Sigmoid colon (tissue), 7 donors: ENCODE results near the gene PRR12. TPM values are rescaled to one million over a fixed set of nuclear protein-coding genes. Genes with fewer than 3 reads are reported as not detected.

Source experiments
- DNase-seq: peaks from one replicate; pipeline ENCODE4 v3.0.0-alpha.2; 2019
- H3K27ac ChIP-seq, 4 donors: fragments of 200-600 bp; sonication (generic); one replicate each; pipeline ENCODE4 v1.5.1; 2016 to 2019; ENCODE audit warnings: mild to moderate bottlenecking in 1 of 4
- H3K27me3 ChIP-seq, 3 donors: fragments of 200-600 bp; sonication (generic); one replicate each; pipeline ENCODE4 v1.5.1; 2019; ENCODE audit warnings: mild to moderate bottlenecking in 1 of 3
- H3K36me3 ChIP-seq, 4 donors: fragments of 200-600 bp; sonication (generic); one replicate each; pipeline ENCODE4 v1.5.1; 2016 to 2019
- H3K4me1 ChIP-seq, 4 donors: fragments of 200-600 bp; sonication (generic); one replicate each; pipeline ENCODE4 v1.5.1; 2017 to 2019
- H3K4me3 ChIP-seq, 4 donors: fragments of 200-600 bp; sonication (generic); one replicate each; pipeline ENCODE4 v1.5.1; 2017 to 2019; ENCODE audit warnings: mild to moderate bottlenecking in 2 of 4, moderate library complexity in 1 of 4
- H3K9me3 ChIP-seq, 4 donors: fragments of 200-600 bp in 3 of 4; sonication (generic) in 3 of 4; one replicate each; pipeline versions ENCODE4 v1.5.1 to v1.6.1; 2013 to 2019
- CTCF ChIP-seq, 4 experiments: fragments of 450-650 bp in 3 of 4; fragments of 200-600 bp in 1 of 4; IDR thresholded peaks; one replicate each; pipeline ENCODE4 v1.5.1; 2016 to 2019; ENCODE audit warnings: antibody characterized with exemption in 4 of 4, mild to moderate bottlenecking in 3 of 4, moderate library complexity in 2 of 4
- EP300 ChIP-seq, 4 donors: sonication (generic); formaldehyde crosslinking; IDR thresholded peaks; one replicate each; pipeline ENCODE4 v1.6.1; 2017; ENCODE audit warnings: antibody characterized with exemption in 4 of 4
- POLR2A ChIP-seq, 2 donors: fragments of 450-650 bp; IDR thresholded peaks; one replicate each; pipeline ENCODE4 v1.6.1; 2016; ENCODE audit warnings: antibody characterized with exemption in 2 of 2, mild to moderate bottlenecking in 2 of 2, moderate library complexity in 2 of 2
- POLR2AphosphoS5 ChIP-seq, 4 donors: sonication (generic); formaldehyde crosslinking; IDR thresholded peaks; one replicate each; pipeline ENCODE4 v1.6.1; 2017; ENCODE audit warnings: antibody characterized with exemption in 4 of 4
- WGBS, 2 donors: extraction: QIAGEN DNeasy Blood & Tissue Kit; methylation state at CpG; one replicate each; pipeline ENCODE4 v1.1.7; 2013; 5-methylcytosine and 5-hydroxymethylcytosine counted together
- intact Hi-C: fragments of 100-400 bp; cut with DNase I; formaldehyde crosslinking; loops from one replicate; pipeline ENCODE4 v1.15.1; 2023
- polyA plus RNA-seq, 3 donors: library from polyadenylated mRNA; stranded (reverse); fragments of 200-250 nt; gene quantifications; one replicate each; pipeline ENCODE4 v1.2.3, GENCODE V29; 2013
- total RNA-seq, 4 donors: library from RNA; depleted of rRNA; stranded (reverse); fragments of >200 nt; gene quantifications; one replicate each; pipeline ENCODE4 v1.1.0, GENCODE V29; 2016
- donor health status: healthy with polysubstance abuse.
- donor health status: Bipolar disorder and iron deficiency.
- donor health status: healthy.

Gene PRR12
- total and polyA plus RNA-seq, 7 donors, result 3.0 to 20.4 (median 5.7) TPM

GRCh38 chr19:49636233-49636932 lies 45.4 kb downstream of the PRR12 start:
- Histone ChIP-seq H3K4me1 (peaks cover 0 to 50% (median 39%) of the 10 kb centered on the region in 4 donors), H3K4me3 (no peak overlapping the region), H3K27ac (peak overlapping the region; percentile 19 to 100 (median 27)), H3K9me3 (no peaks in the 10 kb centered on the region), H3K27me3 (no peaks in the 10 kb centered on the region), H3K36me3 (peaks cover 0 to 22% (median 11%) of the 10 kb centered on the region in 4 donors)
- DNase-seq, result no peak
- 81 to 87% methylated on average over 30 of the region's 30 CpGs for WGBS, 2 donors
- no peak for TF ChIP-seq EP300 (IDR thresholded peaks at IDR 0.05)
- no peak for TF ChIP-seq POLR2A (IDR thresholded peaks at IDR 0.05)
- TF ChIP-seq CTCF (IDR thresholded peaks at IDR 0.05), result no peak
- no peak for TF ChIP-seq POLR2AphosphoS5 (IDR thresholded peaks at IDR 0.05)
- intact Hi-C loops, result no loop called here

GRCh38 chr19:49637821-49638738 lies 47.1 kb downstream of the PRR12 start:
- H3K4me1 ChIP-seq, result peaks cover 0 to 55% (median 45%) of the 10 kb centered on the region in 4 donors
- H3K36me3 ChIP-seq, result peaks cover 0 to 22% (median 11%) of the 10 kb centered on the region in 4 donors
- WGBS, 2 donors, result 4 to 13% methylated on average over 19 of the region's 19 CpGs
- DNase-seq, result peak; percentile 96
- peak overlapping the region; percentile 97 to 100 (median 99) for H3K27ac ChIP-seq
- H3K4me3 ChIP-seq, result peak overlapping the region; percentile 80 to 95 (median 84)
- intact Hi-C loops, result no loop called here
- H3K27me3 ChIP-seq, result no peaks in the 10 kb centered on the region
- no peaks in the 10 kb centered on the region for H3K9me3 ChIP-seq
- TF ChIP-seq POLR2AphosphoS5 (IDR thresholded peaks at IDR 0.05), result peak; percentile 36 to 67 (median 62)
- TF ChIP-seq POLR2A (IDR thresholded peaks at IDR 0.05), result peak in 1 of 2 donors; percentile 49
- no peak for TF ChIP-seq CTCF (IDR thresholded peaks at IDR 0.05)

- DNase-seq, result peak; percentile 79
- 2 to 4% methylated on average over 31 of the region's 31 CpGs for WGBS, 2 donors
- no peak for TF ChIP-seq CTCF (IDR thresholded peaks at IDR 0.05)
- peak in 1 of 2 donors; percentile 57 for TF ChIP-seq POLR2A (IDR thresholded peaks at IDR 0.05)
- TF ChIP-seq POLR2AphosphoS5 (IDR thresholded peaks at IDR 0.05), result no peak
- TF ChIP-seq EP300 (IDR thresholded peaks at IDR 0.05), result no peak
- intact Hi-C loops, result no loop called here
- Histone ChIP-seq H3K36me3 (peaks cover 0 to 22% (median 11%) of the 10 kb centered on the region in 4 donors), H3K27me3 (no peaks in the 10 kb centered on the region), H3K9me3 (no peaks in the 10 kb centered on the region), H3K27ac (peak overlapping the region; percentile 97 to 100 (median 99)), H3K4me3 (peak overlapping the region; percentile 80 to 95 (median 84)), H3K4me1 (peaks cover 0 to 70% (median 59%) of the 10 kb centered on the region in 4 donors)
Observed at GRCh38 chr19:49639401-49640112, 48.6 kb downstream of the PRR12 start.

- intact Hi-C loops, result no loop called here
- Histone ChIP-seq H3K36me3 (peaks cover 0 to 19% (median 10%) of the 10 kb centered on the region in 4 donors), H3K9me3 (no peaks in the 10 kb centered on the region), H3K4me1 (peaks cover 0 to 78% (median 67%) of the 10 kb centered on the region in 4 donors), H3K27me3 (no peaks in the 10 kb centered on the region), H3K27ac (peak within 1 kb of the TSS; percentile 97 to 100 (median 99)), H3K4me3 (peak within 1 kb of the TSS; percentile 80 to 95 (median 84))
- TF ChIP-seq CTCF (IDR thresholded peaks at IDR 0.05) (no peak), EP300 (IDR thresholded peaks at IDR 0.05) (peak in 2 of 4 donors; percentile 62 to 79), POLR2AphosphoS5 (IDR thresholded peaks at IDR 0.05) (peak; percentile 92 to 96 (median 94)), POLR2A (IDR thresholded peaks at IDR 0.05) (peak; percentile 89 to 90)
- peak; percentile 100 for DNase-seq
- 0% methylated on average over 51 of the region's 51 CpGs for WGBS, 2 donors
Observed at GRCh38 chr19:49640113-49640898, 49.3 kb downstream of the PRR12 start, which contains the start of gene RRAS. TSS of gene RRAS (minus strand) at chr19:49640143. CDS start at chr19:49640098, 45 bp downstream.
